GM12891 (cell line): Measurements from ENCODE around the gene CDC42EP3.

ENCODE experiments used
- POLR2A ChIP-seq: IDR thresholded peaks from 2 replicates; pipeline ENCODE4 v1.6.1; 2011; ENCODE audit warnings: low read depth, low read length, control low read depth
- POLR2AphosphoS5 ChIP-seq: IDR thresholded peaks from 2 replicates; pipeline ENCODE4 v1.6.1; 2011; ENCODE audit warnings: low read depth, low read length, control low read depth
- POU2F2 ChIP-seq: IDR thresholded peaks from 2 replicates; pipeline ENCODE4 v1.6.1; 2011; ENCODE audit warnings: low read depth, mild to moderate bottlenecking, control low read depth, low read length, moderate library complexity
- SPI1 ChIP-seq: IDR thresholded peaks from 2 replicates; pipeline ENCODE4 v1.6.1; 2011; ENCODE audit warnings: low read depth, low read length, control low read depth
- TAF1 ChIP-seq: IDR thresholded peaks from 2 replicates; pipeline ENCODE4 v1.6.1; 2011; ENCODE audit warnings: low read depth, low read length, control low read depth

DNA sequence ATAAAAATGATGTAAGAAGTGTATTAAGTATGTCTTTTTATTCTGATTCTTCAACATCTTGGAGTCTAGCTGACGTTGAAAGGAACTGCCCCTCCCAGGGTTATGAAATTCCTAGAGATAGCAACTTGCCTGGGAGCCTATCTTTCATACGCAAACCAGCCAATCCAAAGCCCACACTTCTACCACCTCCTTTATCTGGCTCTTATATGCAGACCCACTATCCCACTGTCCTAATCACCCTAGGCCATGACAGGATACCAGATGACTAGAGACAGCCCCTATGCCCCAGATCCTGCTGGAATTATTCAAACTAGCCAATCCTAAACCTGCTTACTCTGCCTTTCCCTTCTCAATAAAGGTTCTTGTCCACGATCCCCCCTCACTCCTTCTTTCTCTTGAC, 11.8 kb upstream of the CDC42EP3 start:
- TF ChIP-seq POLR2A (no peak), POLR2AphosphoS5 (no peak), SPI1 (no peak), TAF1 (no peak), POU2F2 (no peak)
